HG03159 (cell line): ENCODE data around the gene MISP3.
"Not testable (repeated sequence)": the region's sequence is repeated elsewhere in the genome, so short reads cannot be mapped to it uniquely, and the experiment has no call there.

Experiments used
- ATAC-seq: cut with Tn5 transposase; IDR thresholded peaks from one replicate; pipeline ENCODE4 v1.9.1; 2021; ENCODE audit warnings: mild to moderate bottlenecking, moderate library complexity; ENCODE audit not compliant: unreplicated experiment

MISP3 gene

GRCh38 chr19:14072535-14073260 lies at the start of gene MISP3:
Gene MISP3 (plus strand): TSS chr19:14072786. CDS start chr19:14073310, 524 bp downstream.
- ATAC-seq, result no peak

- no peak for ATAC-seq
Measured at GRCh38 chr19:14023404-14024235, 49.0 kb upstream of the MISP3 start.

- not testable (repeated sequence) for ATAC-seq
Measured at GRCh38 chr19:14026652-14027192, 45.9 kb upstream of the MISP3 start.

DNA sequence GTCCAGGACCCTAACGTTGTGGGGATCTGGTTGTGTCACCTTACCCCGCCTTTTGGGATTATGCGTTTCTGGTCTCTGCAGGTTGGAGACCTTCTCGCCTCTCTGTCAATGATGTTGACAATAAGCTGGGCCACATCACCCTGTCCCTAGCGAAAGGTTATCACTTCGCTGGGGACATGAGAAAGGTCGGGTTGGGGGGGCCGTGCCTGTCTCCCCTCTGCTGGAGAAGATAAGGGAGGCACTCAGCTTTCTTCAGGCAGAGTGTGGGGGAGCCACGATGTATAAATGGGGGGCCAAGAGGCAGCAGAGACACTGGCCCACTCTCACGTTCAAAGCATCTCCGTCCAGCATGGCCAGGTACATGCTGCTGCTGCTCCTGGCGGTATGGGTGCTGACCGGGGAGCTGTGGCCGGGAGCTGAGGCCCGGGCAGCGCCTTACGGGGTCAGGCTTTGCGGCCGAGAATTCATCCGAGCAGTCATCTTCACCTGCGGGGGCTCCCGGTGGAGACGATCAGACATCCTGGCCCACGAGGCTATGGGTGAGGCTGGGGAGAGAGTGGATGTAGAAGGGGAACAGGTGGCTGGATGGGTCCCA lies 44.6 kb upstream of the MISP3 start, which contains the start of gene RLN3:
Gene RLN3 (plus strand): TSS at position 293 of the 595 bp plus-strand sequence. CDS start 57 bp downstream, at position 350.
- ATAC-seq, result no peak

GRCh38 chr19:14028901-14029300 lies 43.7 kb upstream of the MISP3 start:
- no peak for ATAC-seq

DNA sequence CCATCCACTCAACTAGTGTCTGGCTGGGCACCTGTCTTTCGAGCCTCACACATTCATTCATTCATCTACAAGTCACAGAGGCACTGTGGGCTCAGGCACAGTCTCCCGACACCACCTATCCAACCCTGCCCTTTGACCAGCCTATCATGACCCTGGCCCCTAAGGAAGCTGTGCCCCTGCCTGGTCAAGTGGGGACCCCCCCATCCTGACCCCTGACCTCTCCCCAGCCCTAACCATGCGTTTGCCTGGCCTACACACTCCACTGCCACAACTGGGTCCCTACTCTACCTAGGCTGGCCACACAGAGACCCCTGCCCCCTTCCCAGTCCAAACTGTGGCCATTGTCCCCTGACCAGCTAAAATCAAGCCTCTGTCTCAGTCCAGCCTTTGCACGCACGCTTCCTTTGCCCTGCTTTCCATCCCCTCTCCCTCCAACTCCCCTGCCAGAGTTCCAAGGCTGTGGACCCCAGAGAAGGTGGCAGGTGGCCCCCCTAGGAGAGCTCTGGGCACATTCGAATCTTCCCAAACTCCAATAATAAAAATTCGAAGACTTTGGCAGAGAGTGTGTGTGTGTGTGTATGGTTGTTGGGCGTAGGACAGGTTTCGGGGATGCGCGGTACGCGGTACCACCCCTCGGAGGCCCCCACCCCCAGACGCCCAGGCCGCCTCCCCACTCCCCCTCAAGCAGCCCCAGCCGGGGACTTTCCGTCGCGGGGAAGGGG lies 41.4 kb upstream of the MISP3 start:
- ATAC-seq, result no peak

- ATAC-seq, result no peak
Measured at GRCh38 chr19:14031719-14032480, 40.7 kb upstream of the MISP3 start, which contains the start of gene IL27RA. Gene IL27RA (plus strand): TSS chr19:14031762. CDS start chr19:14031873, 111 bp downstream.

- no peak for ATAC-seq
Measured at GRCh38 chr19:14033946-14034345, 38.6 kb upstream of the MISP3 start.

- ATAC-seq, result not testable (repeated sequence)
Measured at GRCh38 chr19:14035159-14035558, 37.4 kb upstream of the MISP3 start.

DNA sequence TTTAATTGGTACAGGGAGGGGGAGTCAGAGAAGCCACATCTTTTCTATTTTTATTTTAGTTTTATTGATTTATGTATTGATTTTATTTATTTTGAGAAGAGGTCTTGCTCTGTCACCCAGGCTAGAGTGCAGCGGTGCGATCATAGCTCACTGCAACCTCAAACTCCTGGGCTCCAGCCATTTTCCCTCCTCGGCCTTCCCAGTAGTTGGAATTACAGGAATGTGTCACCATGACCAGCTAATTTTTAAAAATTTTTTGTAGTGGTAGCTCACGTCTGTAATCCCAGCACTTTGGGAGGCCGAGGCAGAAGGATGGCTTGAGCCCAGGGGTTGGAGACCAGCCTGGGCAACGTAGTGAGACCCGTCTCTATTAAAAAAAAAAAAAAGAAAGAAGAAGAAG lies 36.9 kb upstream of the MISP3 start:
- ATAC-seq, result no peak

DNA sequence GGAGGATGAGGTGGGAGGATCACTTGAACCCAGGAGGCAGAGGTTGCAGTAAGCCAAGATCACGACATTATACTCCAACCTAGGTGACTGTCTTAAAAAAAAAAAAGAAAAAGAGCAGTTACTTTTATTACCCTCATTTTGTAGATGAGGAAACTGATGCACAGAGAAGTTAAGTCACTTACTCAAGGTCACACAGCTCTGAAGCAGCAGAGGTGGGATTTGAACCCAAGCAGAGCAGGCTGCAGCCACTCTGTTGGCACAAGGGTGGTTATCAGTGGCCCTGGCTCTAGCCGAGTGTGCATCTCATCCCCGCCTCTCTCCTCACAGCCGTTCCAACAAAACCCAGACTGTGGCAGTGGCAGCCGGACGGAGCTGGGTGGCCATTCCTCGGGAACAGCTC lies 33.4 kb upstream of the MISP3 start:
- no peak for ATAC-seq

DNA sequence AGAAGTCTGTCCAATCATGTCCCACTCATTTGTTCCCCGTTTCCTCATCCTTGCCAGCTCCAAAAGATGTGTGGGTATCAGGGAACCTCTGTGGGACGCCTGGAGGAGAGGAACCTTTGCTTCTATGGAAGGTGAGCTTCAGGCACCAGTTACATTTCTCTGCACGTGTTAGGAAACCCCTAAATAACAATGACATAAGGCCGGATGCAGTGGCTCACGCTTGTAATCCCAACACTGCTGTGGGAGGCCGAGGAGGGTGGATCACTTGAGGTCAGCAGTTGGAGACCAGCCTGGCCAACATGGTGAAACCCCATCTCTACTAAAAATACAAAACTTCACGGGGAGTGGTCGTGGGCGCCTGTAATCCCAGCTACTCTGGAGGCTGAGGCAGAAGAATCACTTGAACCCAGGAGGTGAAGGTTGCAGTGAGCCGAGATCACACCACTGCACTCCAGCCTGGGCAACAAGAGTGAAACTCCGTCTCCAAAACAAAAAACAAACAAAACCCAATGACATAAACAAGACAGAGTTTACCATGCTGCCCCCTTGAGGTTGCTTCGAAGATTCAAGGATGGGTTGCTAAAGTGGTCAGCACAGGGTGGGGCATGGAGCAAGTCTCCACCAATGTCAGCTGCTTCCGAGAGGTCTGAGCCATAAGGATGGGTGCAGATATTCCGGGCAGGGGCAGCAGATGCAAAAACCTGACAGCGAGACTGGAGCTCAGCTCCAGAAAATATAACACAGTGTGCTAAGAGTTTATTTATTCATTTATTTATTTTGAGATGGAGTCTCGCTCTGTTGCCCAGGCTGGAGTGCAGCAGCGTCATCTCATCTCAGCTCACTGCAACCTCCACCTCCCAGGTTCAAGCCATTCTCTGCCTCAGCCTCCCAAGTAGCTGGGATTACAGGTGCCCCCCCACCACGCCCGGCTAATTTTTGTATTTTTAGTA lies 29.7 kb upstream of the MISP3 start:
- ATAC-seq, result not testable (repeated sequence)

- ATAC-seq, result not testable (repeated sequence)
Measured at GRCh38 chr19:14047866-14048265, 24.7 kb upstream of the MISP3 start.

- ATAC-seq, result no peak
Measured at GRCh38 chr19:14048443-14049153, 24.0 kb upstream of the MISP3 start.

- ATAC-seq, result no peak
Measured at GRCh38 chr19:14050512-14050911, 22.1 kb upstream of the MISP3 start.

- ATAC-seq, result not testable (repeated sequence)
Measured at GRCh38 chr19:14050961-14051360, 21.6 kb upstream of the MISP3 start.

- no peak for ATAC-seq
Measured at GRCh38 chr19:14051980-14052379, 20.6 kb upstream of the MISP3 start.

- no peak for ATAC-seq
Measured at GRCh38 chr19:14052470-14052869, 20.1 kb upstream of the MISP3 start.
